Kidney epithelial cell (primary cell): Measurements from ENCODE around the gene NAPSA. TPM values are rescaled to one million over a fixed set of nuclear protein-coding genes. Genes with fewer than 3 reads are reported as not detected.

Experiments
- DNase-seq: peaks from one replicate; pipeline ENCODE4 v3.0.0-alpha.2; 2010; ENCODE audit warnings: low read depth
- H3K27me3 ChIP-seq: 2 replicates; pipeline ENCODE4 v1.6.0; 2011; ENCODE audit warnings: low read length; ENCODE audit not compliant: control insufficient read depth, insufficient read depth
- H3K36me3 ChIP-seq: 2 replicates; pipeline ENCODE4 v1.5.1; 2011; ENCODE audit warnings: low read length; ENCODE audit not compliant: control insufficient read depth, insufficient read depth
- H3K4me3 ChIP-seq: 2 replicates; pipeline ENCODE4 v1.5.1; 2011; ENCODE audit warnings: low read depth, mild to moderate bottlenecking, control low read depth, low read length
- CTCF ChIP-seq: IDR thresholded peaks from 2 replicates; pipeline ENCODE4 v1.5.1; 2011; ENCODE audit warnings: mild to moderate bottlenecking, moderate library complexity, low read length, control low read depth, inconsistent platforms; ENCODE audit not compliant: insufficient read depth, poor library complexity, severe bottlenecking
- total RNA-seq: library from RNA; depleted of rRNA; stranded (reverse); fragments of >200 nt; gene quantifications from 2 replicates; pipeline ENCODE4 v1.2.3, GENCODE V29; 2015

The NAPSA gene
- 1.7 and 1.8 TPM in 2 replicates for total RNA-seq

GRCh38 chr19:50365434-50366306, at the start of gene NAPSA:
NAPSA (minus strand) TSS chr19:50365639; CDS start chr19:50365621, 18 bp downstream.
- Histone ChIP-seq H3K27me3 (no peaks in the 10 kb centered on the region), H3K36me3 (no peaks in the 10 kb centered on the region), H3K4me3 (no peak within 1 kb of the TSS)
- TF ChIP-seq CTCF, result no peak
- no peak for DNase-seq

GRCh38 chr19:50413531-50413930, 48.1 kb upstream of the NAPSA start:
- no peak for TF ChIP-seq CTCF
- Histone ChIP-seq H3K36me3 (no peaks in the 10 kb centered on the region), H3K4me3 (no peak overlapping the region), H3K27me3 (peaks cover 8% of the 10 kb centered on the region)
- DNase-seq, result no peak

GRCh38 chr19:50413096-50413495, 47.7 kb upstream of the NAPSA start:
- Histone ChIP-seq H3K4me3 (no peak overlapping the region), H3K36me3 (no peaks in the 10 kb centered on the region)
- no peak for TF ChIP-seq CTCF

GRCh38 chr19:50412419-50412818, 47.0 kb upstream of the NAPSA start:
- no peaks in the 10 kb centered on the region for H3K36me3 ChIP-seq
- no peak for DNase-seq
- no peak for TF ChIP-seq CTCF
- no peaks in the 10 kb centered on the region for H3K27me3 ChIP-seq
- no peak overlapping the region for H3K4me3 ChIP-seq

More at GRCh38 chr19:50413096-50413495, 47.7 kb upstream of the NAPSA start:
- DNase-seq, result no peak
- peaks cover 4% of the 10 kb centered on the region for H3K27me3 ChIP-seq

GRCh38 chr19:50410109-50410508, 44.7 kb upstream of the NAPSA start:
- no peaks in the 10 kb centered on the region for H3K27me3 ChIP-seq
- no peak for DNase-seq
- no peak for TF ChIP-seq CTCF
- no peak overlapping the region for H3K4me3 ChIP-seq
- H3K36me3 ChIP-seq, result no peaks in the 10 kb centered on the region
